GM23338 (cell line): ENCODE results near the gene M1AP. TPM values are rescaled to one million over a fixed set of nuclear protein-coding genes. Genes with fewer than 3 reads are reported as not detected.

Experiments
- ATAC-seq: fragments of 200-7000 bp; cut with Tn5 transposase; 3 replicates; pipeline ENCODE4 v1.9.1; 2020
- DNase-seq: peaks from one replicate; pipeline ENCODE4 v3.0.0-alpha.2; 2015; ENCODE audit warnings: low spot score
- H2AFZ ChIP-seq: fragments of 200-600 bp; sonication (generic); 2 replicates; pipeline ENCODE4 v1.8.0; 2016; ENCODE audit warnings: antibody characterized with exemption, mild to moderate bottlenecking, moderate library complexity
- H3F3A ChIP-seq: fragments of 200-600 bp; sonication (generic); replicated peaks from 2 replicates; pipeline ENCODE4 v1.8.0; 2017; ENCODE audit warnings: antibody characterized with exemption, mixed run types, low read depth
- H3K27ac ChIP-seq: fragments of 200-600 bp; sonication (generic); 2 replicates; pipeline ENCODE4 v1.6.1; 2016; ENCODE audit warnings: low read depth
- H3K27me3 ChIP-seq: fragments of 200-600 bp; sonication (generic); 2 replicates; pipeline ENCODE4 v1.8.0; 2016; ENCODE audit warnings: mild to moderate bottlenecking, mixed run types, moderate library complexity; ENCODE audit not compliant: insufficient read depth
- H3K36me3 ChIP-seq: fragments of 200-600 bp; sonication (generic); 2 replicates; pipeline ENCODE4 v1.8.0; 2016; ENCODE audit warnings: mild to moderate bottlenecking; ENCODE audit not compliant: insufficient read depth
- H3K4me1 ChIP-seq: fragments of 200-600 bp; sonication (generic); 2 replicates; pipeline ENCODE4 v1.8.0; 2016; ENCODE audit warnings: mild to moderate bottlenecking, moderate library complexity; ENCODE audit not compliant: insufficient read depth
- H3K4me2 ChIP-seq: fragments of 200-600 bp; sonication (generic); 2 replicates; pipeline ENCODE4 v1.7.1; 2017; ENCODE audit warnings: mixed run types
- H3K4me3 ChIP-seq: fragments of 200-600 bp; sonication (generic); 2 replicates; pipeline ENCODE4 v1.6.1; 2016; ENCODE audit warnings: mixed run types
- H3K79me2 ChIP-seq: fragments of 200-600 bp; sonication (generic); replicated peaks from 2 replicates; pipeline ENCODE4 v1.8.0; 2017; ENCODE audit warnings: mild to moderate bottlenecking; ENCODE audit not compliant: insufficient read depth
- H3K9me2 ChIP-seq: fragments of 200-600 bp; sonication (generic); 2 replicates; pipeline ENCODE4 v1.8.0; 2017; ENCODE audit not compliant: insufficient read depth
- H4K20me1 ChIP-seq: fragments of 200-600 bp; sonication (generic); replicated peaks from 2 replicates; pipeline ENCODE4 v1.8.0; 2017; ENCODE audit warnings: mild to moderate bottlenecking; ENCODE audit not compliant: insufficient read depth
- H3K27ac Mint-ChIP-seq: 2 replicates; pipeline ENCODE4 v1.8.0; 2020; ENCODE audit warnings: inconsistent platforms, mild to moderate bottlenecking, moderate library complexity, mixed read lengths
- H3K27me3 Mint-ChIP-seq: 3 replicates; pipeline ENCODE4 v1.8.0; 2022; ENCODE audit warnings: low read depth, mild to moderate bottlenecking, moderate library complexity, mixed read lengths, inconsistent platforms; ENCODE audit not compliant: insufficient read depth, poor library complexity
- H3K36me3 Mint-ChIP-seq: 3 replicates; pipeline ENCODE4 v1.8.0; 2021; ENCODE audit warnings: low read depth, mild to moderate bottlenecking, inconsistent platforms, moderate library complexity, mixed read lengths
- H3K4me1 Mint-ChIP-seq: 3 replicates; pipeline ENCODE4 v1.8.0; 2020; ENCODE audit warnings: mild to moderate bottlenecking, inconsistent platforms, mixed read lengths
- H3K4me3 Mint-ChIP-seq: 3 replicates; pipeline ENCODE4 v1.8.0; 2021; ENCODE audit warnings: moderate library complexity, mild to moderate bottlenecking, inconsistent platforms, mixed read lengths
- H3K9me3 Mint-ChIP-seq: 3 replicates; pipeline ENCODE4 v1.8.0; 2020; ENCODE audit warnings: moderate library complexity, mild to moderate bottlenecking, inconsistent platforms, mixed read lengths
- CREB1 ChIP-seq: fragments of 250-450 bp; sonication (Bioruptor Pico); IDR thresholded peaks from 2 replicates; pipeline ENCODE4 v1.5.0; 2020; ENCODE audit warnings: low read depth, mild to moderate bottlenecking, moderate library complexity
- ETS1 ChIP-seq: IDR thresholded peaks from 2 replicates; pipeline ENCODE4 v1.6.1; 2016; ENCODE audit warnings: antibody characterized with exemption
- REST ChIP-seq: IDR thresholded peaks from one replicate; pipeline ENCODE4 v1.6.1; 2018; ENCODE audit warnings: antibody characterized with exemption; ENCODE audit not compliant: unreplicated experiment
- ZNF114 ChIP-seq: fragments of 250-450 bp; sonication (Bioruptor Pico); IDR thresholded peaks from 2 replicates; pipeline ENCODE4 v1.5.0; 2020; ENCODE audit warnings: mild to moderate bottlenecking, moderate library complexity
- ZNF331 ChIP-seq: fragments of 250-450 bp; sonication (Bioruptor Pico); IDR thresholded peaks from 2 replicates; pipeline ENCODE4 v1.5.0; 2020; ENCODE audit warnings: low read depth, mild to moderate bottlenecking, moderate library complexity
- polyA plus RNA-seq: library from polyadenylated mRNA; unstranded; fragments of >200 nt; fragmentation: Nextera tagmentation; extraction: Ambion mirVana; gene quantifications from 2 replicates; pipeline ENCODE4 v1.2.1, GENCODE V29; 2016
- total RNA-seq: library from RNA; depleted of rRNA; stranded (reverse); fragments of >200 nt; shearing (Covaris generic); gene quantifications from 2 replicates; pipeline ENCODE4 v1.2.3, GENCODE V29; 2014
- TF ChIP-seq, protein P1 (sequence below), 2 experiments: fragments of 200-600 bp in 1 of 2; sonication (generic) in 1 of 2; conservative IDR thresholded peaks; 2 replicates each; pipeline versions ENCODE4 v1.5.1 to v1.6.1; 2016 to 2017; ENCODE audit warnings: antibody characterized with exemption in 2 of 2, low read depth in 2 of 2, mild to moderate bottlenecking in 2 of 2, moderate library complexity in 1 of 2

The M1AP gene
- total and polyA plus RNA-seq, 2 experiments from 2014 or later, result 5.1 to 12.1 TPM

- TF ChIP-seq REST (no peak), CREB1 (CRISPR knock-in tag) (no peak)
- TF ChIP-seq, protein P1, sequence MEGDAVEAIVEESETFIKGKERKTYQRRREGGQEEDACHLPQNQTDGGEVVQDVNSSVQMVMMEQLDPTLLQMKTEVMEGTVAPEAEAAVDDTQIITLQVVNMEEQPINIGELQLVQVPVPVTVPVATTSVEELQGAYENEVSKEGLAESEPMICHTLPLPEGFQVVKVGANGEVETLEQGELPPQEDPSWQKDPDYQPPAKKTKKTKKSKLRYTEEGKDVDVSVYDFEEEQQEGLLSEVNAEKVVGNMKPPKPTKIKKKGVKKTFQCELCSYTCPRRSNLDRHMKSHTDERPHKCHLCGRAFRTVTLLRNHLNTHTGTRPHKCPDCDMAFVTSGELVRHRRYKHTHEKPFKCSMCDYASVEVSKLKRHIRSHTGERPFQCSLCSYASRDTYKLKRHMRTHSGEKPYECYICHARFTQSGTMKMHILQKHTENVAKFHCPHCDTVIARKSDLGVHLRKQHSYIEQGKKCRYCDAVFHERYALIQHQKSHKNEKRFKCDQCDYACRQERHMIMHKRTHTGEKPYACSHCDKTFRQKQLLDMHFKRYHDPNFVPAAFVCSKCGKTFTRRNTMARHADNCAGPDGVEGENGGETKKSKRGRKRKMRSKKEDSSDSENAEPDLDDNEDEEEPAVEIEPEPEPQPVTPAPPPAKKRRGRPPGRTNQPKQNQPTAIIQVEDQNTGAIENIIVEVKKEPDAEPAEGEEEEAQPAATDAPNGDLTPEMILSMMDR (conservative IDR thresholded peaks at IDR 0.05; ENCODE audit: low read depth in 2 of 2), result no peak
These were observed 123.0 kb downstream of the M1AP start (continued) for GRCh38 chr2:74524955-74525716.

- Histone ChIP-seq H3K4me2 (no peak overlapping the region), H2AFZ (no peak overlapping the region), H3K27me3 (peaks cover 42% of the 10 kb centered on the region), H3K9me2 (no peaks in the 10 kb centered on the region), H3K27ac (no peak overlapping the region), H3F3A (0 out of 2 replicates have a peak, but pooled peaks cover 10% of the 10 kb centered on the region), H3K4me1 (peaks cover 7% of the 10 kb centered on the region; the same call in 1 of the 2 replicates), H3K4me3 (no peak overlapping the region), H3K79me2 (peaks cover 15% of the 10 kb centered on the region), H4K20me1 (peaks cover 9% of the 10 kb centered on the region; the same call in 1 of the 2 replicates), H3K36me3 (peaks cover 11% of the 10 kb centered on the region)
- H3K4me1 Mint-ChIP-seq, result peaks cover 13% of the 10 kb centered on the region
- no peak overlapping the region for H3K27ac Mint-ChIP-seq
- no peaks in the 10 kb centered on the region for H3K9me3 Mint-ChIP-seq
- TF ChIP-seq, protein P1 (conservative IDR thresholded peaks at IDR 0.05; ENCODE audit: low read depth in 2 of 2), result no peak
- no peak for TF ChIP-seq ZNF114 (CRISPR knock-in tag)
- no peak for TF ChIP-seq ZNF331 (CRISPR knock-in tag)
- no peak for TF ChIP-seq ETS1
- peaks cover 36% of the 10 kb centered on the region for H3K27me3 Mint-ChIP-seq
- ATAC-seq, result no peak
- peaks cover 29% of the 10 kb centered on the region for H3K36me3 Mint-ChIP-seq
- DNase-seq, result no peak
- H3K4me3 Mint-ChIP-seq, result no peak overlapping the region
These were observed 124.1 kb downstream of the M1AP start for GRCh38 chr2:74524005-74524404.
